Osteoblast (primary cell): ENCODE measurements around the gene CEP350. TPM values are rescaled to one million over a fixed set of nuclear protein-coding genes. Genes with fewer than 3 reads are reported as not detected.

Experiments
- DNase-seq: peaks from one replicate; pipeline ENCODE4 v3.0.0; 2011; ENCODE audit warnings: low spot score, mixed read lengths; ENCODE audit not compliant: insufficient read length; ENCODE audit errors: missing footprints
- H2AFZ ChIP-seq: 2 replicates; pipeline ENCODE4 v1.6.0; 2011; ENCODE audit warnings: mild to moderate bottlenecking, low read length
- H3K27ac ChIP-seq: 2 replicates; pipeline ENCODE4 v1.5.1; 2011; ENCODE audit warnings: mild to moderate bottlenecking, low read depth, low read length, moderate library complexity
- H3K27me3 ChIP-seq: 2 replicates; pipeline ENCODE4 v1.6.0; 2012; ENCODE audit warnings: mild to moderate bottlenecking, control low read depth, inconsistent platforms, low read length, moderate library complexity; ENCODE audit not compliant: insufficient read depth
- H3K36me3 ChIP-seq: 2 replicates; pipeline ENCODE4 v1.5.1; 2011; ENCODE audit warnings: mild to moderate bottlenecking, low read length, control low read depth, moderate library complexity; ENCODE audit not compliant: insufficient read depth
- H3K4me1 ChIP-seq: 2 replicates; pipeline ENCODE4 v1.5.1; 2011; ENCODE audit warnings: mild to moderate bottlenecking, low read length, control low read depth, moderate library complexity; ENCODE audit not compliant: insufficient read depth
- H3K4me2 ChIP-seq: 2 replicates; pipeline ENCODE4 v1.6.0; 2011; ENCODE audit warnings: mild to moderate bottlenecking, low read length; ENCODE audit not compliant: insufficient read depth
- H3K4me3 ChIP-seq: fragments of 200-600 bp; sonication (generic); 3 replicates; pipeline ENCODE4 v1.5.1; 2012; ENCODE audit warnings: mild to moderate bottlenecking, low read length, inconsistent platforms; ENCODE audit not compliant: insufficient read depth
- H3K79me2 ChIP-seq: 2 replicates; pipeline ENCODE4 v1.6.0; 2012; ENCODE audit warnings: mild to moderate bottlenecking, low read length, control low read depth, inconsistent platforms; ENCODE audit not compliant: insufficient read depth
- H3K9me3 ChIP-seq: 2 replicates; pipeline ENCODE4 v1.5.1; 2011; ENCODE audit warnings: low read depth, low read length, control low read depth
- H4K20me1 ChIP-seq: 2 replicates; pipeline ENCODE4 v1.6.0; 2012; ENCODE audit warnings: mild to moderate bottlenecking, low read length, control low read depth; ENCODE audit not compliant: insufficient read depth
- CTCF ChIP-seq: IDR thresholded peaks from 2 replicates; pipeline ENCODE4 v1.5.1; 2011; ENCODE audit warnings: mild to moderate bottlenecking, low read depth, low read length, moderate library complexity; ENCODE audit errors: extremely low read depth
- total RNA-seq: library from RNA; depleted of rRNA; stranded (reverse); fragments of >200 nt; gene quantifications from 2 replicates; pipeline ENCODE4 v1.2.3, GENCODE V29; 2012

CEP350 gene
- total RNA-seq, 1 donor, result 82.2 TPM

- Histone ChIP-seq H3K27ac (no peak overlapping the region), H2AFZ (no peak overlapping the region), H4K20me1 (no peaks in the 10 kb centered on the region), H3K4me3 (no peak overlapping the region), H3K36me3 (peaks cover 12% of the 10 kb centered on the region), H3K9me3 (no peaks in the 10 kb centered on the region), H3K27me3 (no peaks in the 10 kb centered on the region), H3K4me2 (no peak overlapping the region), H3K79me2 (peaks cover 4% of the 10 kb centered on the region), H3K4me1 (no peaks in the 10 kb centered on the region)
- no peak for DNase-seq
- TF ChIP-seq CTCF, result no peak
Measured at GRCh38 chr1:179995576-179995975, 41.0 kb downstream of the CEP350 start.

GRCh38 chr1:179996099-179996498 is 41.5 kb downstream of the CEP350 start:
- Histone ChIP-seq H4K20me1 (no peaks in the 10 kb centered on the region), H3K4me2 (no peak overlapping the region), H3K79me2 (peaks cover 5% of the 10 kb centered on the region), H3K9me3 (no peaks in the 10 kb centered on the region), H3K27ac (no peak overlapping the region), H3K36me3 (peaks cover 12% of the 10 kb centered on the region), H3K27me3 (no peaks in the 10 kb centered on the region), H3K4me3 (no peak overlapping the region), H2AFZ (no peak overlapping the region), H3K4me1 (no peaks in the 10 kb centered on the region)
- DNase-seq, result no peak
- TF ChIP-seq CTCF, result no peak

DNA sequence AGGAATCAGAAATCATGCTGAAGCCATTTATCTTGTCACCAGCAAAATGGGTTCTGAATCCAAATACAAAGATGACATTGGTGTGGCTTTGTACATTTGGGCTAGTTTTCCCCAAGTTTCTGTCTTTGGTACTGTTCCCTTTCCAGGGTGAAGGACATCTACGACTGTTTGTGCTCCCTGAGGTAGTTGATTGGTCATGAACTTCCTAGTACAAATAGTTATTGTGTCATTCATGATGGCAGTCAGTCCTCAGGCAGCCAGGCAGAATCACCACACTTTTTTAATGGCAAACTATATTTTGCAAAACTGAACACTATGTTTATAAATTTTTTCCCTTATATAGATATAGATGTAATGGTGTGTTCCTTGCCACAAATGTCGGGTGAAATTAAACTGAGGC is 46.0 kb downstream of the CEP350 start:
- H2AFZ ChIP-seq, result no peak overlapping the region
- no peak overlapping the region for H3K4me3 ChIP-seq
- TF ChIP-seq CTCF, result no peak
- DNase-seq, result no peak
- H3K27ac ChIP-seq, result no peak overlapping the region
- H3K4me2 ChIP-seq, result no peak overlapping the region
- no peaks in the 10 kb centered on the region for H4K20me1 ChIP-seq
- no peaks in the 10 kb centered on the region for H3K27me3 ChIP-seq
- H3K36me3 ChIP-seq, result peaks cover 9% of the 10 kb centered on the region
- peaks cover 5% of the 10 kb centered on the region for H3K4me1 ChIP-seq
- no peaks in the 10 kb centered on the region for H3K9me3 ChIP-seq
- peaks cover 5% of the 10 kb centered on the region for H3K79me2 ChIP-seq

- Histone ChIP-seq H3K79me2 (peaks cover 3% of the 10 kb centered on the region), H4K20me1 (no peaks in the 10 kb centered on the region), H3K27ac (no peak overlapping the region), H2AFZ (no peak overlapping the region), H3K27me3 (no peaks in the 10 kb centered on the region), H3K36me3 (no peaks in the 10 kb centered on the region), H3K4me2 (no peak overlapping the region), H3K4me3 (no peak overlapping the region), H3K4me1 (peaks cover 5% of the 10 kb centered on the region), H3K9me3 (no peaks in the 10 kb centered on the region)
- DNase-seq, result no peak
- TF ChIP-seq CTCF, result no peak
Measured at GRCh38 chr1:180002437-180002836, 47.8 kb downstream of the CEP350 start.
